Measurements from ENCODE around the gene SMARCAL1. TPM values are rescaled to one million over a fixed set of nuclear protein-coding genes. Genes with fewer than 3 reads are reported as not detected.
"Not testable (repeated sequence)": the region's sequence is repeated elsewhere in the genome, so short reads cannot be mapped to it uniquely, and the experiment has no call there.

The SMARCAL1 gene
- total RNA-seq, 1 experiment from 2014 or later, result 40.5 TPM

DNA sequence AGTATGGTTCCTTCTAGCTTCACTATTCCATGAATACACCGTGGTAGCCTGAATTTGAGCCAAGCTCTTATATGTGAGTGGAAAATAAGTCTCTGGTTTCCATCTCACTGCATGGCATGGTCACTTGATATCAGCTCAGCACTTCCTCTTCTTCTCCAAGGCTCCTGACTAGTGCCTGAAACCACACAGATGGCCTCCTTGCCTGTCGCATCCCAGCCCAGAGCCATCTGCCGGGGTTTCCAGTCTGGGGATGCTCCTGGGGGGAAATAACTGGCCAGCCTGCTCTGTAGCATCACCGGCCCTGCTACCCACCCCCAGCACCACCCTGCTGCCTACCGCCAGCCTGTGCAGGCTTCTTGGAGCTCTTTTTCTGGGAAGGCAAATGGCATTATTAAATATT is 32.3 kb upstream of the SMARCAL1 start:
- Histone ChIP-seq H3K79me2 (ENCODE audit: low read depth) (no peaks in the 10 kb centered on the region), H3K9me3 (ENCODE audit: insufficient read depth, low read depth) (no peaks in the 10 kb centered on the region), H3K27me3 (ENCODE audit: insufficient read depth, low read depth) (no peaks in the 10 kb centered on the region), H3F3A (ENCODE audit: insufficient read depth, low read depth) (peaks cover 3% of the 10 kb centered on the region; the same call in 1 of the 2 replicates), H3K36me3 (ENCODE audit: low read depth) (no peaks in the 10 kb centered on the region), H2AFZ (no peak overlapping the region), H3K4me3 (no peak overlapping the region), H3K27ac (no peak overlapping the region), H3K4me1 (replicated peaks; ENCODE audit: insufficient read depth) (no peaks in the 10 kb centered on the region), H3K9me2 (ENCODE audit: insufficient read depth) (0 out of 2 replicates have a peak, but pooled peaks cover 4% of the 10 kb centered on the region), H4K20me1 (ENCODE audit: insufficient read depth) (no peaks in the 10 kb centered on the region), H3K4me2 (no peak overlapping the region)
- BruUV-seq (replicated peaks), result no TSS peak
- intact Hi-C loops (cut with micrococcal nuclease; ENCODE audit: unreplicated experiment), result no loop called here
- TF ChIP-seq EZH2 (IDR thresholded peaks at IDR 0.05; ENCODE audit: low read depth), result no peak
- TF ChIP-seq, protein P1, sequence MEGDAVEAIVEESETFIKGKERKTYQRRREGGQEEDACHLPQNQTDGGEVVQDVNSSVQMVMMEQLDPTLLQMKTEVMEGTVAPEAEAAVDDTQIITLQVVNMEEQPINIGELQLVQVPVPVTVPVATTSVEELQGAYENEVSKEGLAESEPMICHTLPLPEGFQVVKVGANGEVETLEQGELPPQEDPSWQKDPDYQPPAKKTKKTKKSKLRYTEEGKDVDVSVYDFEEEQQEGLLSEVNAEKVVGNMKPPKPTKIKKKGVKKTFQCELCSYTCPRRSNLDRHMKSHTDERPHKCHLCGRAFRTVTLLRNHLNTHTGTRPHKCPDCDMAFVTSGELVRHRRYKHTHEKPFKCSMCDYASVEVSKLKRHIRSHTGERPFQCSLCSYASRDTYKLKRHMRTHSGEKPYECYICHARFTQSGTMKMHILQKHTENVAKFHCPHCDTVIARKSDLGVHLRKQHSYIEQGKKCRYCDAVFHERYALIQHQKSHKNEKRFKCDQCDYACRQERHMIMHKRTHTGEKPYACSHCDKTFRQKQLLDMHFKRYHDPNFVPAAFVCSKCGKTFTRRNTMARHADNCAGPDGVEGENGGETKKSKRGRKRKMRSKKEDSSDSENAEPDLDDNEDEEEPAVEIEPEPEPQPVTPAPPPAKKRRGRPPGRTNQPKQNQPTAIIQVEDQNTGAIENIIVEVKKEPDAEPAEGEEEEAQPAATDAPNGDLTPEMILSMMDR (conservative IDR thresholded peaks at IDR 0.05), result no peak
- no peak for DNase-seq
- ChIA-PET POLR2A (ENCODE audit: unreplicated experiment) (no interaction called here), CTCF (no interaction called here)

DNA sequence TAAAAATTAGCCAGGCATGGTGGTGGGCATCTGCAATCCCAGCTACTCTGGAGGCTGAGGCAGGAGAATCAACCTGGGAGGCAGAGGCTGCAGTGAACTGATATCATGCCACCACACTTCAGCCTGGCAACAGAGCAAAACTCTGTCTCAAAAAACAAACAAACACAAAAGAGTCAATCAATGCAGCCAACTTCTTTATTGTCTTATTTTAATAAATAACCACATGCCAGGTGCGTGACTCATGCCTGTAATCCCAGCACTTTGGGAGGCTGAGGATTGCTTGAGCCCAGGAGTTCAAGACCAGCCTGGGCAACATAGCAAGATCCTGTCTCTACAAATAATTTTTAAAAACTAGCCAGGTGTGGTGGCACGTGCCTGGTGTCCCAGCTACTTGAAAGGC is 27.9 kb upstream of the SMARCAL1 start:
- H3K4me2 ChIP-seq; BruUV-seq (replicated peaks); H4K20me1 ChIP-seq (ENCODE audit: insufficient read depth); H3K9me2 ChIP-seq (ENCODE audit: insufficient read depth); H3K36me3 ChIP-seq (ENCODE audit: low read depth); H3K27me3 ChIP-seq (ENCODE audit: insufficient read depth, low read depth); H3K4me3 ChIP-seq; H3K79me2 ChIP-seq (ENCODE audit: low read depth); H3K9me3 ChIP-seq (ENCODE audit: insufficient read depth, low read depth); H2AFZ ChIP-seq; DNase-seq; H3K27ac ChIP-seq; CTCF ChIA-PET; POLR2A ChIA-PET (ENCODE audit: unreplicated experiment); intact Hi-C loops (cut with micrococcal nuclease; ENCODE audit: unreplicated experiment); H3F3A ChIP-seq (ENCODE audit: insufficient read depth, low read depth): not testable (repeated sequence)
- H3K4me1 ChIP-seq (replicated peaks; ENCODE audit: insufficient read depth), result peaks cover 12% of the 10 kb centered on the region

DNA sequence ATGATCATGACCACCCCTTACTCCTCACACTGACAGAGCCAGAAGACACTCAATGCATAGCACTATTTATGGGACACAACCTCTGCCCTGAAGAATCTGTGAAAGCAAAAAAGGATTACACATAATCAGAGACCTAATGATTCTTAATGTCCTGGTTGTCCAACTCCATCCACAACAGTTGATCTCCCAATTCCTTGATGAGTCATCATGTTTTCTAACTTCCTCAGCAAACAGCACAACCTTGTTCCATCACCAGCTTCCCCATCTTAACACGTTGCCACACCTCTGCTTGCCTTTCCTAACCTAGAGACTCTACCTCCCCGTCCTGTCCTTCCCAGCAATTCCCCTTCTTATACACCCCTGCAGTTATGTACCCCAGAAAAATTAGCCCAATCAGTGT is 26.8 kb upstream of the SMARCAL1 start:
- H3K4me1 ChIP-seq (replicated peaks; ENCODE audit: insufficient read depth), result peaks cover 12% of the 10 kb centered on the region
- ChIA-PET POLR2A (ENCODE audit: unreplicated experiment) (no interaction called here), CTCF (no interaction called here)
- H3K27ac ChIP-seq, result no peak overlapping the region
- no peak overlapping the region for H3K4me2 ChIP-seq
- TF ChIP-seq EZH2 (IDR thresholded peaks at IDR 0.05; ENCODE audit: low read depth), result no peak
- TF ChIP-seq, protein P1 (conservative IDR thresholded peaks at IDR 0.05), result no peak
- no peak overlapping the region for H3K4me3 ChIP-seq
- peaks cover 3% of the 10 kb centered on the region; the same call in 1 of the 2 replicates for H3F3A ChIP-seq (ENCODE audit: insufficient read depth, low read depth)
- DNase-seq, result no peak
- BruUV-seq (replicated peaks), result no TSS peak
- no peaks in the 10 kb centered on the region for H3K9me3 ChIP-seq (ENCODE audit: insufficient read depth, low read depth)
- H4K20me1 ChIP-seq (ENCODE audit: insufficient read depth), result no peaks in the 10 kb centered on the region
- no peaks in the 10 kb centered on the region for H3K36me3 ChIP-seq (ENCODE audit: low read depth)
- H3K9me2 ChIP-seq (ENCODE audit: insufficient read depth), result peaks cover 3% of the 10 kb centered on the region; the same call in 1 of the 2 replicates
- intact Hi-C loops (cut with micrococcal nuclease; ENCODE audit: unreplicated experiment), result no loop called here
- H2AFZ ChIP-seq, result no peak overlapping the region
- H3K27me3 ChIP-seq (ENCODE audit: insufficient read depth, low read depth), result no peaks in the 10 kb centered on the region
- no peaks in the 10 kb centered on the region for H3K79me2 ChIP-seq (ENCODE audit: low read depth)

DNA sequence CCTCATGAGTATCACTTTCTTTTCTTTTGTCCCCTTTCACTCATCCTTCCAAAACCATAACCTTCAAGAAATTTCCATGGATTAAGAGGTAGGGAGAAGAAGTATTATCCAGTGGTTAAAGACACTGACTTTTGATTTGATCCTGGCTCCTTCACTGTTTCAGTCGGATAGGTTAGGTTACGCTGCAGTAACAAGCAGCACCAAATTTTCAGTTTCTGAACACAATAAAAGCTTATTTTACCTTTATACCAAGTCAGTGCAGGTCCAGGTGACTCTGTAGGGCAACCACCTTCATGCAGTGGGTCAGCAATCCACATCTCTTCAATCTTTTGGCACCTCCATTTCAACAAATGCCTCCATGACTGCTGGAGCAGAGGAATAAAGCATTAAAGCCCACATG is 25.0 kb upstream of the SMARCAL1 start:
- Histone ChIP-seq H3K4me3 (no peak overlapping the region), H3K27ac (no peak overlapping the region), H3K27me3 (ENCODE audit: insufficient read depth, low read depth) (no peaks in the 10 kb centered on the region), H3K4me1 (replicated peaks; ENCODE audit: insufficient read depth) (peaks cover 12% of the 10 kb centered on the region), H3K9me2 (ENCODE audit: insufficient read depth) (peaks cover 3% of the 10 kb centered on the region; the same call in 1 of the 2 replicates), H3K9me3 (ENCODE audit: insufficient read depth, low read depth) (no peaks in the 10 kb centered on the region), H3F3A (ENCODE audit: insufficient read depth, low read depth) (peaks cover 2% of the 10 kb centered on the region; the same call in 1 of the 2 replicates), H2AFZ (no peak overlapping the region), H3K36me3 (ENCODE audit: low read depth) (no peaks in the 10 kb centered on the region), H3K4me2 (no peak overlapping the region), H4K20me1 (ENCODE audit: insufficient read depth) (no peaks in the 10 kb centered on the region), H3K79me2 (ENCODE audit: low read depth) (no peaks in the 10 kb centered on the region)
- no TSS peak for BruUV-seq (replicated peaks)
- intact Hi-C loops (cut with micrococcal nuclease; ENCODE audit: unreplicated experiment), result no loop called here
- POLR2A ChIA-PET (ENCODE audit: unreplicated experiment), result interaction anchor here (0.7 kb wide), 1 partner anchor 325 kb away, joined by 5 read pairs; no protein-coding TSS in a partner anchor
- TF ChIP-seq, protein P1 (conservative IDR thresholded peaks at IDR 0.05), result no peak
- TF ChIP-seq EZH2 (IDR thresholded peaks at IDR 0.05; ENCODE audit: low read depth), result no peak
- CTCF ChIA-PET, result interaction anchor here (0.6 kb wide), 1 partner anchor 13 kb away, joined by 4 read pairs; no protein-coding TSS in a partner anchor
- no peak for DNase-seq

All from PC-9 (cell line).